H1 (cell line): ENCODE data around the gene LIF. TPM values are rescaled to one million over a fixed set of nuclear protein-coding genes. Genes with fewer than 3 reads are reported as not detected.

Source experiments
- CTCF ChIA-PET: fragments of 300-600 bp; sonication (Branson Sonifier 250); formaldehyde crosslinking; loops from one replicate; lab custom pipeline; 2021; ENCODE audit not compliant: partially characterized antibody; lab: Charles Lee
- POLR2A ChIA-PET: fragments of 300-600 bp; sonication (Branson Sonifier 250); formaldehyde crosslinking; loops from one replicate; lab custom pipeline; 2021; ENCODE audit warnings: inconsistent platforms; ENCODE audit not compliant: partially characterized antibody; lab: Charles Lee
- DNase-seq, 2 experiments: peaks; one replicate each; pipeline versions ENCODE4 v3.0.0 to v3.0.0-alpha.2; 2010 to 2022; ENCODE audit warnings: low spot score in 2 of 2, low read depth in 1 of 2, mixed read lengths in 1 of 2
- FAIRE-seq: peaks from 2 replicates; lab custom pipeline; 2011; peaks lifted over from hg19 to GRCh38; lab: Jason Lieb, UNC
- H2AFZ ChIP-seq: 2 replicates; pipeline ENCODE4 v1.8.1; 2012; ENCODE audit warnings: low read length, inconsistent platforms
- H2AK5ac ChIP-seq: 2 replicates; pipeline ENCODE4 v1.6.1; 2013; ENCODE audit warnings: low read depth, low read length
- H2BK120ac ChIP-seq: replicated peaks from 2 replicates; pipeline ENCODE3; 2013; ENCODE audit warnings: low read depth, low read length, inconsistent platforms
- H2BK12ac ChIP-seq: 2 replicates; pipeline ENCODE4 v1.6.1; 2013; ENCODE audit warnings: low read depth, low read length
- H2BK15ac ChIP-seq: 2 replicates; pipeline ENCODE4 v1.6.1; 2013; ENCODE audit warnings: low read length
- H2BK20ac ChIP-seq: 2 replicates; pipeline ENCODE4 v1.6.1; 2013; ENCODE audit warnings: low read length
- H2BK5ac ChIP-seq: 2 replicates; pipeline ENCODE4 v1.6.1; 2013; ENCODE audit warnings: low read depth, low read length
- H3K14ac ChIP-seq: 2 replicates; pipeline ENCODE4 v1.6.1; 2013; ENCODE audit warnings: inconsistent platforms; ENCODE audit not compliant: insufficient read length
- H3K18ac ChIP-seq: 2 replicates; pipeline ENCODE4 v1.6.1; 2013; ENCODE audit warnings: low read length; ENCODE audit errors: extremely low read depth
- H3K23ac ChIP-seq: 2 replicates; pipeline ENCODE4 v1.6.1; 2013; ENCODE audit warnings: inconsistent platforms; ENCODE audit not compliant: insufficient read length
- H3K23me2 ChIP-seq: 2 replicates; pipeline ENCODE4 v1.6.1; 2013; ENCODE audit warnings: low read depth, low read length
- H3K27ac ChIP-seq: 2 replicates; pipeline ENCODE4 v1.6.1; 2011; ENCODE audit warnings: low read depth, low read length, inconsistent platforms
- H3K27me3 ChIP-seq, 4 experiments: replicated peaks in 1 of 4; 1 replicate in 1 of 4; 2 replicates in 3 of 4; pipeline versions ENCODE4 v1.6.1 to v1.8.1; 2011 to 2013; ENCODE audit warnings: low read length in 3 of 4, mild to moderate bottlenecking in 3 of 4, inconsistent platforms in 2 of 4, mixed read lengths in 2 of 4, moderate library complexity in 1 of 4; ENCODE audit not compliant: control insufficient read depth in 3 of 4, insufficient read depth in 3 of 4; ENCODE audit errors: extremely low read depth in 1 of 4
- H3K36me3 ChIP-seq, 4 experiments: 2 replicates each; pipeline versions ENCODE4 v1.6.1 to v1.8.1; 2011 to 2013; ENCODE audit warnings: mild to moderate bottlenecking in 4 of 4, low read length in 3 of 4, moderate library complexity in 2 of 4, control low read depth in 1 of 4, inconsistent platforms in 1 of 4; ENCODE audit not compliant: insufficient read depth in 4 of 4, control insufficient read depth in 2 of 4
- H3K4ac ChIP-seq: replicated peaks from 2 replicates; pipeline ENCODE3; 2013; ENCODE audit warnings: low read length, low read depth, mixed read lengths, inconsistent platforms; ENCODE audit not compliant: insufficient read length
- H3K4me1 ChIP-seq, 4 experiments: replicated peaks in 1 of 4; 1 replicate in 1 of 4; 2 replicates in 3 of 4; pipeline versions ENCODE4 v1.6.1 to v1.8.1; 2011 to 2013; ENCODE audit warnings: low read length in 3 of 4, inconsistent platforms in 2 of 4, mixed read lengths in 1 of 4; ENCODE audit not compliant: insufficient read depth in 4 of 4, control insufficient read depth in 3 of 4
- H3K4me2 ChIP-seq, 2 experiments: 2 replicates each; pipeline versions ENCODE4 v1.6.1 to v1.8.1; 2011 to 2013; ENCODE audit warnings: low read depth in 2 of 2, low read length in 2 of 2, control low read depth in 1 of 2, inconsistent platforms in 1 of 2, mild to moderate bottlenecking in 1 of 2; ENCODE audit not compliant: insufficient read depth in 1 of 2
- H3K4me3 ChIP-seq, 4 experiments: fragments of 200-600, 300-600 bp in 1 of 4; sonication (generic), shearing (Covaris generic), sonication (Bioruptor Twin) in 1 of 4; 2 replicates each; pipeline versions ENCODE4 v1.5.1 to v1.8.1; 2011 to 2016; ENCODE audit warnings: low read length in 4 of 4, low read depth in 3 of 4, control low read depth in 2 of 4, inconsistent platforms in 2 of 4, mild to moderate bottlenecking in 2 of 4, mixed read lengths in 1 of 4, moderate library complexity in 1 of 4; ENCODE audit not compliant: insufficient read depth in 2 of 4; ENCODE audit errors: extremely low read depth in 1 of 4
- H3K56ac ChIP-seq: replicated peaks from 2 replicates; pipeline ENCODE3; 2013; ENCODE audit warnings: low read depth, mild to moderate bottlenecking, mixed read lengths, low read length, inconsistent platforms; ENCODE audit not compliant: insufficient read length
- H3K79me1 ChIP-seq: 2 replicates; pipeline ENCODE4 v1.6.1; 2013; ENCODE audit warnings: low read depth, low read length, control low read depth
- H3K79me2 ChIP-seq, 2 experiments: 2 replicates each; pipeline versions ENCODE4 v1.6.1 to v1.8.1; 2012 to 2013; ENCODE audit warnings: low read length in 2 of 2, mild to moderate bottlenecking in 2 of 2, inconsistent platforms in 1 of 2; ENCODE audit not compliant: insufficient read depth in 2 of 2, control insufficient read depth in 1 of 2
- H3K9ac ChIP-seq, 4 experiments: replicated peaks in 1 of 4; 1 replicate in 1 of 4; 2 replicates in 3 of 4; pipeline versions ENCODE4 v1.6.1 to v1.8.1; 2011 to 2013; ENCODE audit warnings: low read depth in 3 of 4, low read length in 3 of 4, control low read depth in 2 of 4, mild to moderate bottlenecking in 2 of 4, moderate library complexity in 2 of 4, inconsistent platforms in 1 of 4; ENCODE audit errors: extremely low read depth in 1 of 4
- H3K9me3 ChIP-seq, 2 experiments: 2 replicates each; pipeline versions ENCODE4 v1.6.1 to v1.8.1; 2012 to 2013; ENCODE audit warnings: mild to moderate bottlenecking in 2 of 2, moderate library complexity in 2 of 2, control low read depth in 1 of 2, inconsistent platforms in 1 of 2, low read depth in 1 of 2, low read length in 1 of 2, mixed read lengths in 1 of 2; ENCODE audit not compliant: insufficient read depth in 2 of 2
- H4K20me1 ChIP-seq, 2 experiments: replicated peaks in 1 of 2; 2 replicates each; pipeline versions ENCODE3 to v1.8.1; 2011 to 2013; ENCODE audit warnings: inconsistent platforms in 2 of 2, low read length in 2 of 2, mild to moderate bottlenecking in 1 of 2; ENCODE audit not compliant: insufficient read depth in 2 of 2, control insufficient read depth in 1 of 2
- H4K5ac ChIP-seq: 2 replicates; pipeline ENCODE4 v1.6.1; 2013; ENCODE audit warnings: low read length, low read depth, mixed read lengths, inconsistent platforms; ENCODE audit not compliant: insufficient read length
- H4K8ac ChIP-seq: 2 replicates; pipeline ENCODE4 v1.8.0; 2013; ENCODE audit warnings: mild to moderate bottlenecking, moderate library complexity, low read length, inconsistent platforms; ENCODE audit not compliant: insufficient read depth; ENCODE audit errors: extremely low read depth
- H4K91ac ChIP-seq: replicated peaks from 2 replicates; pipeline ENCODE3; 2013; ENCODE audit warnings: low read length, mixed read lengths, inconsistent platforms; ENCODE audit not compliant: insufficient read length
- BACH1 ChIP-seq: IDR thresholded peaks from 2 replicates; pipeline ENCODE4 v1.6.1; 2012; ENCODE audit warnings: low read length, improper control_type of control experiment
- BRCA1 ChIP-seq: IDR thresholded peaks from 2 replicates; pipeline ENCODE4 v1.6.1; 2012; ENCODE audit warnings: low read depth, low read length, improper control_type of control experiment
- CBX5 ChIP-seq: fragments of 300-800, 300-1000 bp; sonication (generic); IDR thresholded peaks from 2 replicates; pipeline ENCODE4 v1.7.1; 2016; ENCODE audit warnings: antibody characterized with exemption, low read length, low read depth
- CREB1 ChIP-seq: IDR thresholded peaks from 2 replicates; pipeline ENCODE4 v1.6.1; 2012; ENCODE audit warnings: inconsistent platforms
- EGR1 ChIP-seq: IDR thresholded peaks from 2 replicates; pipeline ENCODE4 v1.6.1; 2011; ENCODE audit warnings: low read depth, low read length, borderline replicate concordance
- FOSL1 ChIP-seq: IDR thresholded peaks from 2 replicates; pipeline ENCODE4 v1.6.1; 2011; ENCODE audit warnings: mild to moderate bottlenecking, low read depth, low read length, moderate library complexity; ENCODE audit not compliant: insufficient read depth
- KDM4A ChIP-seq: IDR thresholded peaks from one replicate; pipeline ENCODE4 v1.7.1; 2012; ENCODE audit warnings: low read depth, mild to moderate bottlenecking, moderate library complexity, low read length, inconsistent platforms; ENCODE audit not compliant: severe bottlenecking
- PHF8 ChIP-seq: fragments of 200-600 bp; sonication (generic); conservative IDR thresholded peaks from 2 replicates; pipeline ENCODE4 v1.7.1; 2012; ENCODE audit warnings: low read depth, mild to moderate bottlenecking, inconsistent platforms, low read length, moderate library complexity
- RNF2 ChIP-seq: fragments of 200-900, 300-1000 bp; sonication (generic); IDR thresholded peaks from 2 replicates; pipeline ENCODE4 v1.7.1; 2016; ENCODE audit warnings: borderline replicate concordance, low read depth, mild to moderate bottlenecking, antibody characterized with exemption, low read length; ENCODE audit not compliant: poor library complexity, severe bottlenecking; ENCODE audit errors: missing control alignments
- SAP30 ChIP-seq: fragments of 300-600 bp; sonication (generic); IDR thresholded peaks from 2 replicates; pipeline ENCODE4 v1.7.1; 2012; ENCODE audit warnings: low read length, moderate library complexity, mild to moderate bottlenecking, inconsistent platforms; ENCODE audit not compliant: insufficient read depth, insufficient replicate concordance
- SIRT6 ChIP-seq: IDR thresholded peaks from one replicate; pipeline ENCODE4 v1.7.1; 2012; ENCODE audit warnings: low read length, inconsistent platforms
- SP2 ChIP-seq: IDR thresholded peaks from 2 replicates; pipeline ENCODE4 v1.6.1; 2012; ENCODE audit warnings: mild to moderate bottlenecking, low read length, inconsistent platforms
- SUZ12 ChIP-seq: fragments of 200-600 bp; sonication (generic); IDR thresholded peaks from 2 replicates; pipeline ENCODE4 v1.6.1; 2012; ENCODE audit warnings: mild to moderate bottlenecking, inconsistent platforms, low read length, moderate library complexity, mixed read lengths
- TAF1 ChIP-seq: IDR thresholded peaks from 2 replicates; pipeline ENCODE4 v1.6.1; 2011; ENCODE audit warnings: mild to moderate bottlenecking, low read depth, low read length
- TBP ChIP-seq: IDR thresholded peaks from 2 replicates; pipeline ENCODE4 v1.6.1; 2011; ENCODE audit warnings: low read depth, low read length, improper control_type of control experiment
- WGBS, 2 experiments: shearing (Covaris generic) in 1 of 2; methylation state at CpG; one replicate each; pipeline versions ENCODE4 v1.1.6 to v1.1.7; 2013 to 2015; ENCODE audit warnings: low lambda C conversion rate in 2 of 2, mixed read lengths in 2 of 2, inconsistent platforms in 1 of 2, low coverage in 1 of 2, missing lambda C conversion rate in 1 of 2; ENCODE audit not compliant: insufficient replicate concordance in 2 of 2, insufficient coverage in 1 of 2, insufficient read length in 1 of 2; ENCODE audit errors: extremely low coverage in 1 of 2, missing lambda C conversion rate in 1 of 2; 5-methylcytosine and 5-hydroxymethylcytosine counted together
- polyA plus RNA-seq, 7 experiments: library from polyadenylated mRNA; depleted of rRNA in 3 of 7; stranded (reverse) in 5 of 7; unstranded in 2 of 7; fragments of >200 nt in 5 of 7; fragments of 200-250 nt in 2 of 7; gene quantifications; 1 replicate in 5 of 7; 2 replicates in 1 of 7; 4 replicates in 1 of 7; pipeline versions ENCODE4 v1.2.1 to v1.2.3, GENCODE V29; 2011 to 2013; ENCODE audit warnings: missing spikeins in 2 of 7, mixed read lengths in 2 of 7
- total RNA-seq: library from RNA; stranded (reverse); fragmentation: NEBNext Ultra II Directional; extraction: Animal tissue kit (Norgen Biotek cat#: 25700); gene quantifications from 2 replicates; pipeline ENCODE4 v1.2.1, GENCODE V29; 2021

Gene LIF
- total and polyA plus RNA-seq, 2 of the 8 experiments (the other 6 are each of a cell fraction or from before 2014, with no cell fraction given) = 3.3 to 3.5 TPM

GRCh38 chr22:30284172-30284571, 37.6 kb upstream of the LIF start:
- ChIA-PET POLR2A (interaction anchor here (1.3 kb wide), 1 partner anchor 89 kb away, joined by 3 read pairs; no protein-coding TSS in a partner anchor), CTCF (interaction anchor here (0.9 to 9.1 kb wide), 5 partner anchors 14 to 54 kb away, joined by 3 to 203 read pairs (median 4); partner anchors contain the start of gene TBC1D10A)
- no peak for FAIRE-seq
- no peak for TF ChIP-seq CBX5
- no peak for TF ChIP-seq TAF1
- TF ChIP-seq PHF8 = no peak
- no peak for TF ChIP-seq SUZ12
- no peak for TF ChIP-seq TBP
- no peak for TF ChIP-seq EGR1
- no peak for TF ChIP-seq SP2
- TF ChIP-seq SAP30 = no peak
- TF ChIP-seq RNF2 = no peak
- no peak for TF ChIP-seq BACH1
- TF ChIP-seq BRCA1 = no peak
- TF ChIP-seq KDM4A = no peak
- no peak for TF ChIP-seq FOSL1
- no peak for TF ChIP-seq CREB1
- TF ChIP-seq SIRT6 = no peak

More at GRCh38 chr22:30284172-30284571, 37.6 kb upstream of the LIF start:
- Histone ChIP-seq H2AK5ac (no peak overlapping the region), H4K20me1 (peaks cover 0 to 4% of the 10 kb centered on the region in 2 experiments), H2BK5ac (no peak overlapping the region), H3K27ac (no peak overlapping the region), H4K5ac (no peak overlapping the region), H2BK20ac (no peak overlapping the region), H3K23ac (no peak overlapping the region), H3K23me2 (peaks cover 9% of the 10 kb centered on the region; the same call in 1 of the 2 replicates), H4K8ac (no peak overlapping the region), H3K56ac (no peak overlapping the region), H3K9me3 (no peaks in the 10 kb centered on the region), H3K79me2 (no peaks in the 10 kb centered on the region), H2BK12ac (no peak overlapping the region), H3K4ac (no peak overlapping the region), H3K36me3 (no peaks in the 10 kb centered on the region), H3K18ac (no peak overlapping the region), H3K9ac (no peak overlapping the region), H3K27me3 (no peaks in the 10 kb centered on the region), H3K79me1 (no peaks in the 10 kb centered on the region), H2AFZ (no peak overlapping the region), H3K4me3 (no peak overlapping the region), H3K4me2 (no peak overlapping the region), H4K91ac (no peak overlapping the region), H2BK120ac (no peak overlapping the region), H2BK15ac (no peak overlapping the region), H3K14ac (no peak overlapping the region), H3K4me1 (peaks cover 0 to 9% (median 6%) of the 10 kb centered on the region in 4 experiments; a peak in 6 of 7 replicates)
- 87% methylated on average over 9 of the region's 9 CpGs; no CpG with 5 or more reads in 1 of the 2 experiments for WGBS, 2 experiments
- no peak for DNase-seq
